Neural cell (in vitro differentiated cells): ENCODE measurements around the gene SERGEF. TPM values are rescaled to one million over a fixed set of nuclear protein-coding genes. Genes with fewer than 3 reads are reported as not detected.

Experiments used
- H2AFZ ChIP-seq: fragments of 200-600, 300-800 bp; sonication (generic), shearing (Covaris generic); 2 replicates; pipeline ENCODE4 v1.6.0; 2014; ENCODE audit warnings: low read depth, mild to moderate bottlenecking, antibody characterized with exemption, low read length, moderate library complexity
- H3F3A ChIP-seq: fragments of 200-600 bp; shearing (Covaris generic); 2 replicates; pipeline ENCODE4 v1.6.1; 2016; ENCODE audit warnings: mild to moderate bottlenecking, moderate library complexity, mixed read lengths, antibody characterized with exemption, low read length; ENCODE audit not compliant: insufficient read depth, poor library complexity, severe bottlenecking
- H3K27ac ChIP-seq: fragments of 200-600, 300-800 bp; sonication (generic), shearing (Covaris generic); 2 replicates; pipeline ENCODE4 v1.5.1; 2014; ENCODE audit warnings: mild to moderate bottlenecking, low read length, moderate library complexity
- H3K27me3 ChIP-seq: fragments of 300-800, 200-600 bp; sonication (generic), shearing (Covaris generic); 2 replicates; pipeline ENCODE4 v1.6.0; 2014; ENCODE audit warnings: mild to moderate bottlenecking, low read depth, low read length, moderate library complexity; ENCODE audit not compliant: insufficient read depth
- H3K36me3 ChIP-seq: fragments of 300-800, 200-600 bp; sonication (generic), shearing (Covaris generic); 2 replicates; pipeline ENCODE4 v1.5.1; 2014; ENCODE audit warnings: mild to moderate bottlenecking, antibody characterized with exemption, low read length, moderate library complexity; ENCODE audit not compliant: insufficient read depth
- H3K4me2 ChIP-seq: fragments of 300-800, 200-600 bp; sonication (generic), shearing (Covaris generic); 2 replicates; pipeline ENCODE4 v1.6.0; 2014; ENCODE audit warnings: mild to moderate bottlenecking, low read length
- H3K4me3 ChIP-seq: fragments of 300-800, 200-600 bp; sonication (generic), shearing (Covaris generic); 2 replicates; pipeline ENCODE4 v1.5.1; 2014; ENCODE audit warnings: mild to moderate bottlenecking, low read length, moderate library complexity
- H3K79me2 ChIP-seq: fragments of 200-600 bp; shearing (Covaris generic); replicated peaks from 2 replicates; pipeline ENCODE4 v1.6.0; 2014; ENCODE audit warnings: mild to moderate bottlenecking, low read length, moderate library complexity; ENCODE audit not compliant: insufficient read depth
- H3K9ac ChIP-seq: fragments of 300-800, 200-600 bp; sonication (generic), shearing (Covaris generic); 2 replicates; pipeline ENCODE4 v1.6.1; 2016; ENCODE audit warnings: mild to moderate bottlenecking, low read length, mixed read lengths
- H3K9me2 ChIP-seq: fragments of 200-600 bp; shearing (Covaris generic); 2 replicates; pipeline ENCODE4 v1.6.1; 2016; ENCODE audit warnings: mild to moderate bottlenecking, low read length, mixed read lengths; ENCODE audit not compliant: insufficient read depth
- H3K9me3 ChIP-seq: fragments of 200-600, 300-800 bp; sonication (generic), shearing (Covaris generic); 2 replicates; pipeline ENCODE4 v1.6.1; 2016; ENCODE audit warnings: mild to moderate bottlenecking, mixed run types, low read length, moderate library complexity, mixed read lengths
- H4K20me1 ChIP-seq: fragments of 200-600 bp; shearing (Covaris generic); 2 replicates; pipeline ENCODE4 v1.6.1; 2016; ENCODE audit warnings: mild to moderate bottlenecking, mixed run types; ENCODE audit not compliant: insufficient read depth
- CTCF ChIP-seq: fragments of 450-650 bp; IDR thresholded peaks from 2 replicates; pipeline ENCODE4 v1.5.1; 2014; ENCODE audit warnings: antibody characterized with exemption, mild to moderate bottlenecking, moderate library complexity; ENCODE audit not compliant: poor library complexity, severe bottlenecking
- EP300 ChIP-seq: fragments of 450-650 bp; conservative IDR thresholded peaks from 2 replicates; pipeline ENCODE4 v1.6.1; 2014; ENCODE audit warnings: antibody characterized with exemption, mild to moderate bottlenecking, moderate library complexity; ENCODE audit not compliant: poor library complexity, severe bottlenecking
- EZH2 ChIP-seq: fragments of 200-600, 300-800 bp; shearing (Covaris generic), sonication (generic); IDR thresholded peaks from 2 replicates; pipeline ENCODE4 v1.6.1; 2014; ENCODE audit warnings: antibody characterized with exemption, low read length, borderline replicate concordance, mild to moderate bottlenecking; ENCODE audit not compliant: insufficient read depth, poor library complexity, severe bottlenecking
- MXI1 ChIP-seq: fragments of 450-650 bp; conservative IDR thresholded peaks from 2 replicates; pipeline ENCODE4 v1.6.1; 2014; ENCODE audit warnings: antibody characterized with exemption, mild to moderate bottlenecking; ENCODE audit not compliant: poor library complexity, severe bottlenecking
- POLR2AphosphoS5 ChIP-seq: IDR thresholded peaks from 2 replicates; pipeline ENCODE4 v1.6.1; 2012
- RAD21 ChIP-seq: fragments of 450-650 bp; conservative IDR thresholded peaks from 2 replicates; pipeline ENCODE4 v1.6.1; 2014; ENCODE audit warnings: antibody characterized with exemption, mild to moderate bottlenecking, moderate library complexity
- REST ChIP-seq: IDR thresholded peaks from 2 replicates; pipeline ENCODE4 v1.6.1; 2012; ENCODE audit warnings: borderline replicate concordance
- SMC3 ChIP-seq: fragments of 450-650 bp; conservative IDR thresholded peaks from 2 replicates; pipeline ENCODE4 v1.6.1; 2014; ENCODE audit warnings: antibody characterized with exemption, mild to moderate bottlenecking, moderate library complexity; ENCODE audit not compliant: poor library complexity
- TAF1 ChIP-seq: IDR thresholded peaks from 2 replicates; pipeline ENCODE4 v1.6.1; 2012; ENCODE audit warnings: low read depth
- polyA plus RNA-seq: library from polyadenylated mRNA; depleted of rRNA; stranded (reverse); fragments of >200 nt; gene quantifications from 2 replicates; pipeline ENCODE4 v1.2.3, GENCODE V29; 2014

The SERGEF gene
- polyA plus RNA-seq, 1 donor from 2014 or later: 49.6 TPM

- no peak for TF ChIP-seq SMC3
- TF ChIP-seq POLR2AphosphoS5: no peak
- no peak for TF ChIP-seq EZH2
- TF ChIP-seq EP300: no peak
- no peak for TF ChIP-seq MXI1
- TF ChIP-seq CTCF: no peak
- no peak for TF ChIP-seq RAD21
- no peak for TF ChIP-seq TAF1
- TF ChIP-seq REST: no peak
- Histone ChIP-seq H2AFZ (no peak overlapping the region), H3K9me2 (no peaks in the 10 kb centered on the region), H3K27me3 (no peaks in the 10 kb centered on the region), H3K9me3 (no peaks in the 10 kb centered on the region), H3K9ac (no peak overlapping the region), H3K4me2 (no peak overlapping the region), H3K36me3 (no peaks in the 10 kb centered on the region), H4K20me1 (no peaks in the 10 kb centered on the region), H3K27ac (no peak overlapping the region), H3K79me2 (no peaks in the 10 kb centered on the region), H3F3A (no peaks in the 10 kb centered on the region), H3K4me3 (no peak overlapping the region)
Observed at GRCh38 chr11:17792161-17792560, 220.7 kb downstream of the SERGEF start.

- Histone ChIP-seq H3K9me2 (no peaks in the 10 kb centered on the region), H3K9ac (no peak overlapping the region), H3K36me3 (no peaks in the 10 kb centered on the region), H4K20me1 (no peaks in the 10 kb centered on the region), H3F3A (no peaks in the 10 kb centered on the region), H3K9me3 (no peaks in the 10 kb centered on the region), H3K27me3 (no peaks in the 10 kb centered on the region), H2AFZ (no peak overlapping the region), H3K27ac (no peak overlapping the region), H3K4me3 (no peak overlapping the region), H3K4me2 (no peak overlapping the region), H3K79me2 (no peaks in the 10 kb centered on the region)
- no peak for TF ChIP-seq SMC3
- TF ChIP-seq EZH2: no peak
- no peak for TF ChIP-seq CTCF
- no peak for TF ChIP-seq POLR2AphosphoS5
- TF ChIP-seq TAF1: no peak
- no peak for TF ChIP-seq EP300
- TF ChIP-seq MXI1: no peak
- no peak for TF ChIP-seq REST
- TF ChIP-seq RAD21: no peak
Observed at GRCh38 chr11:17791144-17791543, 221.7 kb downstream of the SERGEF start.
